Hematopoietic multipotent progenitor cell treated with erythropoietin and hydrocortisone succinate and interleukin-3 and kit ligand, for 8 days (in vitro differentiated cells): ENCODE measurements around the gene SPRN.
"Not testable (repeated sequence)": the region's sequence is repeated elsewhere in the genome, so short reads cannot be mapped to it uniquely, and the experiment has no call there.

Experiments
- DNase-seq: peaks from one replicate; pipeline ENCODE4 v3.0.0-alpha.2; 2015

The SPRN gene

DNA sequence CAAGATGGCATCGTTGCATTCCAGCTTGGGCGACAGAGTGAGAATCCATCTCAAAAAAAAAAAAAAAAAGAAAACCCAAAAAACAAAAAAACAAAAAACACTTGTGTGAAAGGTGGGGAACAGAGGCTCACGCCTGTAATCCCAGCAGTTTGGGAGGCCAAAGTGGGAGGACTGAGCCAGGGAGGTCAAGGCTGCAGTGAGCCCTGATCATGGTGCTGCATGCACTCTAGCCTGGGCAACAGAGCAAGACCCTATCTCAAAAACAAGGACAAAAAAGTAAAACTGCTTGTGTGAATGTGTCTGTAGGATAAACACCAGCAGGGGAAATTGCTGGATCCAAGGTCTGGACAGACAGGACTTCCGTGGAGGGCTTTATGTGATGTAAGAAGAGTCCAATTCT, 40.9 kb downstream of the SPRN start:
- DNase-seq = no peak

DNA sequence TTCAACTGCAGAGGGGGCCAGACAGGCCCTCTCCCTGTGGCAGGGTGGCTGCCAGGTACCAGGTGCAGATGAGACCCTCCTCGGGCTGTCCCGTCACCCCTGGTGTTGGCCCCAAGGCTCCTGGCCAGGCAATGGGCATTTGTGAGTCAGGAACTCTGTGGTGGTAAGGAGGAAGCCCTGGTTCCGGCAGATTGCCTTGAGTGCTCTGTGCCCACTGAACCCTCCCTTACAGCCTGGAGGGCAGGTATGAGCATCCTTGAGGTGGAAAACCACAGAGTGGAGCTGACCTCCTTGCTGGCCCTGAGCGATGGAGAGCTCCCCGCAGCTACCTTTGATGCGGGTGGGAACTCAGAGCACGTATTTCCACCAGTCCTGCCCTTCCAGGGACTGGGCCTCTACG, 43.4 kb downstream of the SPRN start:
- DNase-seq = no peak

- no peak for DNase-seq
Measured at GRCh38 chr10:133379801-133380666, 44.4 kb downstream of the SPRN start.

DNA sequence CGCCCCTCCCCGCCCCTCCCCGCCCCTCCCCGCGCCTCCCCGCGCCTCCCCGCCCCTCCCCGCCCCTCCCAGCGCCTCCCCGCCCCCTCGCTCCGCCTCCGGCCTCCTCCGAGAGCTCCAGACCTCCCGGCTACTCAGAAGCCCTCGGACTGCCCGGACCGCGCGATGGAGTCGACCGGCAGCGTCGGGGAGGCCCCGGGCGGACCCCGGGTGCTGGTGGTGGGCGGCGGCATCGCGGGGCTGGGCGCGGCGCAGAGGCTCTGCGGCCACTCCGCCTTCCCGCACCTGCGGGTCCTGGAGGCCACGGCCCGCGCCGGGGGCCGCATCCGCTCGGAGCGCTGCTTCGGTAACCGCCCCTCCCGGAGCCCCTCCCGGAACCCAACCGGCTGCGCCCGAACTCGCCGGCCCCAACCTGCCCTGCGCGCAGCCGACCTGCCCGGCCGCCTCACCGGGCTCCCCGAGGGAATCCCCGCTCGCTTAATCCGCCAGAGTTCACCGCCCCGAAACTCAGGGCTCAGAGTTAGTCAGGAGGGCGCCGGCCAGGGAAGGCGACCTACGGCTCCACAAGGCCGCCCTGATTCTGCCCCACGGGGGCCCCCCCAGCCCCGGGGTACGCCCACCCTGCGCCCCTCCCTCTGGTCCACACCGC, 45.1 kb downstream of the SPRN start, which contains the start of gene PAOX:
Gene PAOX, plus strand, starts transcription at position 111 of the 649 bp plus-strand sequence. Its CDS starts 55 bp downstream, at position 166.
- DNase-seq = peak; percentile 14

GRCh38 chr10:133378251-133379096, 46.0 kb downstream of the SPRN start:
- DNase-seq = peak; percentile 43

- no peak for DNase-seq
Measured at GRCh38 chr10:133377818-133378250, 46.6 kb downstream of the SPRN start.

DNA sequence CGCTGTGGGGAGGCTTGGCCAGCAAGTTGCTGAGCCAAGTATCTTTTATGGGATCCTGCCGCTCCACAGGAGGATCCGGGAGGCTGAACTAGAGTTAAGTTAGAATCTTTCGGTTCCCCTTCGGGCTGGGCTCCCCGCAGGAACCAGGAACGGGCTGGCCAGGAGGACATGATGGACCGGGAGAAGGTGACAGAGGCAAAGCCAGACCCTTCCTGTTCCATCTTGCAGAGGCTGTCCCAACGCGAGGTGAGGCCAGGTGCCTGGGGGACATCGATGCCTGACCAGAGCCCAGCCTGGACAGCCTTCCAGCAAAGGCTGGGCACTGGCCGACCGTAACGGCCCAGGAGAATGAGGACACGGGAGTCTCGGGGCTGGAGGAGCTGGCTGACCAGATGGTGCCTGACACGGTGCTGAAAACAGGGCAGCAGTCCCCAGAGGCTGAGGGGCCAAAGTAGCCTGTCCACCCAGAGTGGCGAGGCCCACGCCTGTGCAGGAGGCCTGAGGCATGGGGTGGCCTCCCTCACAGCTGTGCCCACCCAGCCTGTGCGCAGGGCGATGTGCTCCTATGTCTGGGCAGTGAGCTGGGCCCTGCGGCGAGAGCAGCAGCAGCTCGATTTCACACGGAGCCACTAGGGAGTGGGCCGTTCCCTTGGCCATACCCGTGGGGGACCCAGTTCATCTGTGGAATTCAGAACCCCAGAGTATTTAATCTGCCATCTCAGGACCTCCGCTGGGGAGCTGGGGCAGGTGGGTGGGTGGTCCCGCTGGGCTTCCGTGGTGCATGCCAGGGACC, 47.2 kb downstream of the SPRN start:
- no peak for DNase-seq

DNA sequence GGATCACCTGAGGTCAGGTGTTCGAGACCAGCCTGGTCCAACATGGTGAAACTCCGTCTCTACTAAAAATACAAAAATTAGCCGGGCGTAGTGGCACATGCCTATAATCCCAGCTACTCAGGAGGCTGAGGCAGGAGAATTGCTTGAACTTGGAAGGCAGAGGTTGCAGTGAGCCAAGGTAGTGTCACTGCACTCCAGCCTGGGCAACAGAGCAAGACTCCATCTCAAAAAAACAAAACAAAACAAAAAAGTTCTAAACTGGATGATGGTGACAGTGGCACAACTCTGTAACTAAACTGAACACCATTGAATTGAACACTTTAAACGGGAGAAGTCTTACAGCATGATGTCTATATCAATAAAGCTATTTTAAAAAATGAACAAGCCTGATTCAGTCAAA, 48.2 kb downstream of the SPRN start:
- not testable (repeated sequence) for DNase-seq

DNA sequence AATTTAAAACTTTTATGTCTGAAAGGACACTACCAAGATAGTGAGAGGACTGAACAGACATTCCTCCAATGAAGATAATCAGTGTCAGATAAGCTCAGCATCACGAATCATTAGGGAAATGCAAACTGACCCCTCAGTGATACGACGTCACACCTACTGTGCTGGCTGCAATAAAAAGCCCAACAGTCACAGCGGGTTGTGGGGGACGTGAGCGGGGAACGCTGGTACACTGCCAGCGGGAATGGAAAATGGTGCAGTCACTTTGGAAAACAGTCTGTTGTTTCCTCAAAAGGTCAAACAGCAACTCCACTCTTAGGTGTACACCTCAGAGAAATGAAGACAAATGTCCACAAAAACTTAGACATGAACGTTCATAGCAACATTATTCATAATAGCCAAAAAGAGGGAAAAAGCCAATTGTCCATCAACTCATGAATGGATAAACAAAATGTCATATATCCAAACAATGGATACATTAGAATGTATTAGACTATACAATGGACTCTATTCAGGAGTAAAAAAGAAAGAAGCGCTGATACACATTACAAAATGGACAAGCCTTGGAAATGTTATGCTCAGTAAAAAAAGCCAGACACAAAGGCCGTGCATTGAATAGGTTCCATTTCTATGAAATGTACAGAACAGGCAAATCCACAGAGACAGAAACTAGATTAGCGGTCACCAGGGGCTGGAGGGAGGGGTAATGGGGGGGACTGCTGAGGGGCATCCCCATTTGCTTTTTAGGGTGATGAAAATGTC, 48.9 kb downstream of the SPRN start:
- DNase-seq = no peak

DNA sequence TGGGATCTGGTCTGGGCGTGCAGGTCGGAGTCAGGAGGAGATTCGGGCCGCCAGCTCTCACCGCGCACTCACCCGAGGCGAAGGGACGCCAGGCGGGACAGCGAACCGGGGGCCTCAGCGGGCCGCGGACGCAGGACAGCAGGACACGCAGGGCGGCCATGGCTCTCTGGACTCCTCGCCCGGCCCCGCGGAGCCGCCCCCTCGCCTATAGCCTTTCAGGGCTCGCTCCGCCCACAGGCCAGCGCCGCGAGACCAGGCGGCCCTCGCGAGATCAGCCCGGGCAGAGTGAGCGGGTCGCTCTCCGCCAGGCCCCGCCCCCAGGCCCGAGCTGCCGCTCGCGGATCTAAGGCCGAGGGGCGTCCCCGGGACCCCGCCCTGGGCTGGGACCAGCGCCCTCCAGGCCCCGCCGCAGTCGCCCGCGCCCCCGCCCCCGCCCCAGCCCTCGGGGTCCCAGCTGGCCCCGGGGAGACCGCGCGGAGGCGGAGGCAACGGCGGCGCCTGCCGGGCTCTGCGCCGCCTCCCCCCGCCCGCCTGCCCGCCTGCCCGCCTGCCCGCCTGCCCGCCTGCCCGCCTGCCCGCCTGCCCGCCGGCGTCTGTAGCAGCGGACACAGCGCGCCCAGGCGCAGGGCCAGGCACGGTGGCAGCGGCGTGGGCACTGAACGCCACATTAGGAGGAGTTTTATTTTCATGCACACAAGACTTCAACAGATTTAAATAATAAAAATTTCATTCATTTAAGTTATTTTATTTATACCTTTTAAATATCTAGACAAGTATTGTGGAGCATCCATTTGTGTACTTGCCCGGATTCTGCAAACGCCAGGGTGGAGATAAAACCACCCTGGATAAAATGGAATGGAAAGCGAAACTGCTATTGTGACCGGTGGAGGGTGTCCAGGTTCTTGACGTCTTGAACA, 51.0 kb downstream of the SPRN start, which contains the start of gene ECHS1:
Gene ECHS1, minus strand, starts transcription at position 181 of the 917 bp plus-strand sequence. Its CDS starts 21 bp downstream, at position 160.
- DNase-seq = peak; percentile 92

DNA sequence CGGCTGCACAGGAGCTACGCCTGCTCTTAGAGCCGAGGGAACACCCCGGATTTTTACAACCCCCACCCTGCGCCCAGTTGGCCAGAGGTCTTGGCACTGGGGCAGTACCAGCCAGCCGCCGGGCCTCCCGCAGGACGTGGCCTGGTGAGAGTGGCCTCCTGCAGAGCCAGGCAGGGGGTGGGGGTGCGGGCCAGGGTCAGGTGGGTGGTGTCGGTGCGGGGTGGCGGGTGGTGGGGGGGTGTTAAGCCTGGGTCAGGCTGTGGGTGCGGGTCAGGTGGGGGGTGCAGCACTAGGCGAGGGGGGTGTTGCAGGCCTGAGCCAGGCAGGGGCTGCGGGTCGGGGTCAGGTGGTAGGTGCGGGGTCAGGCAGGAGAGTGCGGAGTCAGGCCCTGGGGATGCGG, 51.9 kb downstream of the SPRN start:
- no peak for DNase-seq
